SK-N-MC (cell line): ENCODE results near the gene THOC2.
"Not testable (repeated sequence)": the region's sequence is repeated elsewhere in the genome, so short reads cannot be mapped to it uniquely, and the experiment has no call there.

Source experiments
- EZH2 ChIP-seq: fragments of 200-600 bp; sonication (generic); IDR thresholded peaks from one replicate; pipeline ENCODE4 v1.6.1; 2017; ENCODE audit warnings: antibody characterized with exemption
- POLR2AphosphoS5 ChIP-seq: IDR thresholded peaks from 2 replicates; pipeline ENCODE4 v1.6.1; 2012; ENCODE audit warnings: mild to moderate bottlenecking, low read depth, low read length, borderline replicate concordance

DNA sequence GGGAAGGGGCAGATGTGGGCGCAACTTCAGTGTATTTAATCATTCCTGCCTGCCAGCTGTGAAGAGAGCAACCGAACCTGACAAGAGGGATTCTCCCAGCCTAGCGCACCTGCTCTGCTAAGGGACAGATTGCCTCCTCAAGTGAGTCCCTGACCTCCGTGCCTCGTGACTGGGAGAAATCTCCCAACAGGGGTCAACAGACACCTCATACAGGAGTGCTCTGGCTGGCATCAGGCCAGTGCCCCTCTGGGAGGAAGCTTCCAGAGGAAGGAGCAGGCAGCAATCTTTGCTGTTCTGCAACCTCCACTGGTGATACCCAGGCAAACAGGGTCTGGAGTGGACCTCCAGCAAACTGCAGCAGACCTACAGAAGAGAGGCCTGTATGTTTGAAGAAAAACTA is 158.8 kb downstream of the THOC2 start:
- TF ChIP-seq POLR2AphosphoS5, EZH2: not testable (repeated sequence)
